Gastrocnemius medialis (tissue), 4 donors: ENCODE data around the gene SLC4A3. TPM values are rescaled to one million over a fixed set of nuclear protein-coding genes. Genes with fewer than 3 reads are reported as not detected.

Source experiments
- ATAC-seq, 2 donors: fragments of 150-250 bp; one replicate each; pipeline ENCODE4 v1.9.1; 2016
- DNase-seq, 2 donors: peaks; one replicate each; pipeline ENCODE4 v3.0.0-alpha.2; 2019
- H3K27ac ChIP-seq, 4 donors: fragments of 200-600 bp; sonication (generic); 1 replicate in 1 of 4; 2 replicates in 3 of 4; pipeline ENCODE4 v1.5.1; 2016 to 2018; ENCODE audit warnings: mild to moderate bottlenecking in 2 of 4, moderate library complexity in 1 of 4
- H3K27me3 ChIP-seq, 3 donors: fragments of 200-600 bp; sonication (generic) in 2 of 3; 1 replicate in 1 of 3; 2 replicates in 2 of 3; pipeline versions ENCODE4 v1.5.1 to v1.6.0; 2016 to 2019; ENCODE audit warnings: mild to moderate bottlenecking in 1 of 3, moderate library complexity in 1 of 3
- H3K36me3 ChIP-seq, 2 donors: fragments of 200-600 bp; sonication (generic) in 1 of 2; one replicate each; pipeline ENCODE4 v1.5.1; 2017 to 2018
- H3K4me1 ChIP-seq, 2 donors: fragments of 200-600 bp; sonication (generic) in 1 of 2; one replicate each; pipeline ENCODE4 v1.5.1; 2016 to 2017; ENCODE audit warnings: mild to moderate bottlenecking in 2 of 2
- H3K4me3 ChIP-seq, 4 donors: fragments of 200-600 bp; sonication (generic) in 3 of 4; 1 replicate in 1 of 4; 2 replicates in 3 of 4; pipeline ENCODE4 v1.5.1; 2016 to 2019; ENCODE audit warnings: mild to moderate bottlenecking in 2 of 4
- H3K9me3 ChIP-seq, 3 donors: fragments of 200-600 bp; sonication (generic) in 2 of 3; 1 replicate in 1 of 3; 2 replicates in 2 of 3; pipeline ENCODE4 v1.5.1; 2016 to 2019
- CTCF ChIP-seq, 5 experiments: fragments of 450-650 bp in 3 of 5; fragments of 200-600 bp in 2 of 5; sonication (generic) in 2 of 5; IDR thresholded peaks in 4 of 5; conservative IDR thresholded peaks in 1 of 5; 1 replicate in 4 of 5; 2 replicates in 1 of 5; pipeline ENCODE4 v1.5.1; 2016 to 2019; ENCODE audit warnings: antibody characterized with exemption in 5 of 5, mild to moderate bottlenecking in 3 of 5, moderate library complexity in 3 of 5
- POLR2A ChIP-seq, 2 donors: fragments of 450-650 bp; IDR thresholded peaks; one replicate each; pipeline ENCODE4 v1.6.1; 2017; ENCODE audit warnings: antibody characterized with exemption in 2 of 2, mild to moderate bottlenecking in 2 of 2, moderate library complexity in 2 of 2
- in situ Hi-C, 4 donors: fragments of 200-750 bp; cut with MboI; loops; one replicate each; pipeline versions ENCODE4 v1.15.0 to v1.8.0; 2017; ENCODE audit warnings: low sequenced_read_pairs in 4 of 4
- intact Hi-C: fragments of 100-400 bp; cut with DNase I; formaldehyde crosslinking; loops from one replicate; pipeline ENCODE4 v1.15.1; 2023; ENCODE audit warnings: low total_unique reads
- total RNA-seq, 4 donors: library from RNA; depleted of rRNA; stranded (reverse); fragments of >200 nt; gene quantifications; one replicate each; pipeline versions ENCODE4 v1.1.0 to v1.2.3, GENCODE V29; 2016

The SLC4A3 gene
- total RNA-seq, 4 donors from 2014 or later = 0.25 to 0.35 (median 0.29) TPM; not detected in 1

- ATAC-seq = no peak
- TF ChIP-seq CTCF (IDR thresholded peaks at IDR 0.05 in 4 of 5, conservative IDR thresholded peaks at IDR 0.05 in 1 of 5) (no peak), POLR2A (IDR thresholded peaks at IDR 0.05) (no peak)
- in situ Hi-C loops (no loop called here), intact Hi-C loops (no loop called here)
- no peaks in the 10 kb centered on the region for H3K9me3 ChIP-seq
- H3K4me1 ChIP-seq = peaks cover 3 to 8% of the 10 kb centered on the region in 2 donors
- no peaks in the 10 kb centered on the region for H3K36me3 ChIP-seq
- DNase-seq = no peak
- no peaks in the 10 kb centered on the region for H3K27me3 ChIP-seq
- H3K27ac ChIP-seq = no peak overlapping the region
- H3K4me3 ChIP-seq = no peak overlapping the region
These were observed 10.4 kb downstream of the SLC4A3 start for GRCh38 chr2:219637842-219638185.

GRCh38 chr2:219638217-219638947 lies 11.0 kb downstream of the SLC4A3 start:
- no peak for DNase-seq
- Histone ChIP-seq H3K27ac (no peak overlapping the region), H3K27me3 (no peaks in the 10 kb centered on the region), H3K4me1 (peaks cover 6 to 14% of the 10 kb centered on the region in 2 donors), H3K36me3 (no peaks in the 10 kb centered on the region), H3K9me3 (no peaks in the 10 kb centered on the region), H3K4me3 (no peak overlapping the region)
- no peak for TF ChIP-seq POLR2A (IDR thresholded peaks at IDR 0.05)
- no peak for TF ChIP-seq CTCF (IDR thresholded peaks at IDR 0.05 in 4 of 5, conservative IDR thresholded peaks at IDR 0.05 in 1 of 5)
- in situ Hi-C loops = no loop called here
- intact Hi-C loops = no loop called here
- no peak for ATAC-seq

GRCh38 chr2:219638948-219639755 lies 11.7 kb downstream of the SLC4A3 start:
- DNase-seq = no peak
- H3K4me1 ChIP-seq = peaks cover 7 to 20% of the 10 kb centered on the region in 2 donors
- H3K36me3 ChIP-seq = no peaks in the 10 kb centered on the region
- no peaks in the 10 kb centered on the region for H3K27me3 ChIP-seq
- no peak overlapping the region for H3K27ac ChIP-seq
- H3K9me3 ChIP-seq = no peaks in the 10 kb centered on the region
- no peak overlapping the region for H3K4me3 ChIP-seq
- TF ChIP-seq POLR2A (IDR thresholded peaks at IDR 0.05) (no peak), CTCF (IDR thresholded peaks at IDR 0.05 in 4 of 5, conservative IDR thresholded peaks at IDR 0.05 in 1 of 5) (no peak)
- intact Hi-C loops = no loop called here
- no peak for ATAC-seq
- in situ Hi-C loops = no loop called here

- H3K4me1 ChIP-seq = peaks cover 27 to 40% of the 10 kb centered on the region in 2 donors
- no peak overlapping the region for H3K27ac ChIP-seq
- no peak for TF ChIP-seq CTCF (IDR thresholded peaks at IDR 0.05 in 4 of 5, conservative IDR thresholded peaks at IDR 0.05 in 1 of 5)
- no peak for TF ChIP-seq POLR2A (IDR thresholded peaks at IDR 0.05)
- in situ Hi-C loops (loop anchor here in 1 of 4 donors (10.0 kb wide), 1 partner anchor 107 kb away; no protein-coding TSS in a partner anchor), intact Hi-C loops (loop anchor here (1.0 to 5.0 kb wide), 5 partner anchors 44 to 239 kb away; partner anchors contain the start of genes OBSL1 and STK11IP)
- no peaks in the 10 kb centered on the region for H3K9me3 ChIP-seq
- ATAC-seq (no peak), DNase-seq (no peak)
- H3K27me3 ChIP-seq = no peaks in the 10 kb centered on the region
- no peaks in the 10 kb centered on the region for H3K36me3 ChIP-seq
- H3K4me3 ChIP-seq = no peak overlapping the region
These were observed 14.1 kb downstream of the SLC4A3 start for GRCh38 chr2:219641390-219642068.
